LHCN-M2 (cell line): ENCODE data around the gene AHCYL1. TPM values are rescaled to one million over a fixed set of nuclear protein-coding genes. Genes with fewer than 3 reads are reported as not detected.
"Not testable (repeated sequence)": the region's sequence is repeated elsewhere in the genome, so short reads cannot be mapped to it uniquely, and the experiment has no call there.

Experiments used
- DNase-seq: peaks from one replicate; pipeline ENCODE4 v3.0.0-alpha.2; 2012; ENCODE audit warnings: low read depth
- total RNA-seq: library from RNA; depleted of rRNA; stranded (reverse); fragments of >200 nt; gene quantifications from 2 replicates; pipeline ENCODE4 v1.2.3, GENCODE V29; 2014

AHCYL1 gene
- total RNA-seq, 1 experiment from 2014 or later = 33.0 TPM

DNA sequence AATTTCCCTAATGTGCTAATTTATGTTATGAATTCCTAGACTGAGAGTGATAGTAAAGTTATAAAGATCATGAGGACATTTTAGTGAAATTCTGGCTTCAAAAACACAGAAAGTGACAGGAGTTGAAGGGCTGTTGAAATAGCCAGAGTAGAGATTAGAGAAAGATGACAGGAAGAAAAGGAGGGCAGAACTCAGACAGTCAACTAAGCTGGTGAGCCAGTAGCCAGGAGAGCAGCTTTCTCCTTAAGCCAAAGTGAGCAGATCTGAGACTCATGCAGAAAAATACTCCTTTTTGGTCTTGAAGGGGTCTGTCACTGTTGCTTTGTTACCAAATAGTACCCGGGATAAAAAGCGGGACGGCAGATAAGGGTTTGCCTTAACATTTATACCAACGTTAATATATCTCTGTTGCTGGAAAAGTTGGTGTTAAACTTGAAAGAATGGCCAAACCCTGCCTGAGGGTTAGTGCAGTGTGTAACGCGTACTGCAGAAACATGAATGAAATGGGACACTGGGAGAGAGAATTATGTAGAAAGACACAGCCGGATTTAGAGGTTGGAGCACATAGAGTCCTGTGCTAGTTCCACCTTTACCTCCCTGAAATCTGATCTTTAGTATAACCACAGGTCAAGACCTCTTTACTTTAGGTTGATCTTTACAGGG is 12.8 kb downstream of the AHCYL1 start:
- no peak for DNase-seq

DNA sequence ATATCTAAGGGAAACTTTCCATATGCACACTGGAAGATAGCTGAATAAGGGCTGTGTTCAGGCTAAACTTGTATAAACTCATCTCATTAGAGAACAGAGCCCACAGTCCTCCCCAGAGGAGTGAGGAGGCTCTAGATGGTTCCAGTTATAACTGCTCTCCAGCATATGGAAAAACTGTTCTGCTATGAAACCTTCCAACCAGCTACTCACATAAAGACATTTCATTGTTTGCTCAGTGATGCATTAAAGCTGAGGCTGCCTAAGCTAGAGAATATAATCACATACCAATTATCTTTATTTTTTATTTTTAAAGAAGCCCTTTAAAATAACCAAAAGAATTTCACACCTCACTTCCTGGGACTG is 13.3 kb downstream of the AHCYL1 start:
- no peak for DNase-seq

DNA sequence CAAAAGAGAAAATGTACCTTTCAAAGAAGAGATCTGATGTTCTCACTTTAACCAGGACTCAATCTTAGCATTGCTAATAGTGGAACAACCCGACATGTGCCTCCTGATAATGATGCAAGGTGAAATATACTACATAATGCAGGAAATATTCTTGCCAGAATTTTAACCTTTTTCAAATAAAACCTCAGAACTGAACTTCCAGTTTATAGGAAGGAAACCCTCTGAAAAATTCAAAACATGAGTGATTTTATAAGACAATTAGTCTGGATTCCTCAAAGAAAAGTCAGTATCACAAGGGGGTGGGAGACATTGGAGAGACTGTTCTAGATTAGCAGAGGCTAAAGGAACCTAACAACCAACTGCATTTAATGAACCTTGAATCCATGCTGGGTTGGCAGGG is 18.1 kb downstream of the AHCYL1 start:
- DNase-seq = no peak

DNA sequence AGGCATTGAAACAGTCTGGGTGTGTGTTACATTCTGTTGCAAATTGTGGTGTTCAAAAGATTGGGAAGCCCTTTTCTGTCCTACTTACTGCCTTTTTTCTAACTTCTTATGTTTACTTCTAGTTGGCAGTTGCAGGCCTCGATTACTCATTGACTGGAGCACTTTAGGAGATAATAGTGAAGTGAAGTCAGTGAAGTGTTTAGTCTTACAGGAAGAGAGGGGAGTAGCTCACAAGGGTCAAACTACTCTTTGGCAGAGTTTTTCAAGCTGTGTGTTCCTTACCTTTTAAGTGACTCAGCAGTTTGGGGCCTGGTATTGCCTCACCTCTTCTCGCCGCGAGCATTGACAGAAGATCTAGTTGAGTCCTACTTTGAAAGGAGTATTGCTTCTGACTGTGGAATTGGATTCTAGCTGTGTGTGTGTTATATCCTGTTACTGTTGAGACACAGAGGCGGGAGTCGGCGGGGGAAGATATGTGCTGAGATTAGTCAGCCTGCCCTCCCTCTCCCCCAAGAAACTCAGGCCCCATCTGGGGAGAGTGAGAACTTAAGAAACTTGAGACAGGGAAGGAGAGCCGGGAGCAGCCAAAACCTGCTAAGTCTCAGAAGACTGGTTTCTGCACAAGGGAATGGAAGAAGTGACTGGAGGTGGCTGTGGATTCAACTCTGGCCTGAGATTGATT is 19.3 kb downstream of the AHCYL1 start:
- DNase-seq = peak; percentile 94

- no peak for DNase-seq
These were observed 20.0 kb downstream of the AHCYL1 start for GRCh38 chr1:110004583-110004982.

DNA sequence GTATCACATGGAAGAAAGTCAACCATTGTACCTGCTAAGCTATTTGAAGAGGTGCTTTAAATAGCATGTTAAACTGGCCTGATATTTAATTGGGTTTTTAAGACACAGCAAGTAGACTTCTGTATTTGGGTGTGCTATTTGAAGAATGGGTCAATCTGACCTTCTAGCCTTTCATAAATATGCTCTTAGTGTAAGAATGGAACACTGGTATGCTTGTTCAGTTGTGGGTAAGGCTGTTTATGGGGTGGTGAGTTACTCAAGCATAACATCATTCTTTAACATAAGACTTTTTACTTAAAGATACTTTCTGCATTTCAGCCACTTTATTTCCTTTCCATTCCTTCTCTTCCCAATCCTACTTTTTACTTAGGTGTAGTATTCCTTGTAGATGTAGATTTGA is 21.4 kb downstream of the AHCYL1 start:
- peak; percentile 8 for DNase-seq

DNA sequence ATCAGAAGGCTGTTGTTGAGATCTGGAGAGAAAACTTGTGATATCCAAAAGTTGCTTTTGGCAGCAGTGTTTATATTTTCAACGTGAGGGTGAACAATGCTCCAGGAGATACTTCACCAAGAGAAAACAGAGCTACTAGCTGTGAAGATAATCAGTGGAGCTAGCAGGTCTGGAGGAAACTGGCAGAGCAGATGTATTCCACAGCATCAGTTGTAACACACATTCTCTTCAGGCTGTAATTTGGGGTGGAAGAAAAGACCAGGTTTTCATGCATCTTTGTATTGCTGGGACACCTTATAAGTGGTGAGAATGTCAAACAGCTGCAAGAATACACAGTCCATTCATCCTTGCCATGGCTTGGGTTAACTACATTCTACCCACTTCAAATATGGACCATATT is 22.0 kb downstream of the AHCYL1 start:
- DNase-seq = no peak

- no peak for DNase-seq
These were observed 22.7 kb downstream of the AHCYL1 start for GRCh38 chr1:110007046-110007830.

DNA sequence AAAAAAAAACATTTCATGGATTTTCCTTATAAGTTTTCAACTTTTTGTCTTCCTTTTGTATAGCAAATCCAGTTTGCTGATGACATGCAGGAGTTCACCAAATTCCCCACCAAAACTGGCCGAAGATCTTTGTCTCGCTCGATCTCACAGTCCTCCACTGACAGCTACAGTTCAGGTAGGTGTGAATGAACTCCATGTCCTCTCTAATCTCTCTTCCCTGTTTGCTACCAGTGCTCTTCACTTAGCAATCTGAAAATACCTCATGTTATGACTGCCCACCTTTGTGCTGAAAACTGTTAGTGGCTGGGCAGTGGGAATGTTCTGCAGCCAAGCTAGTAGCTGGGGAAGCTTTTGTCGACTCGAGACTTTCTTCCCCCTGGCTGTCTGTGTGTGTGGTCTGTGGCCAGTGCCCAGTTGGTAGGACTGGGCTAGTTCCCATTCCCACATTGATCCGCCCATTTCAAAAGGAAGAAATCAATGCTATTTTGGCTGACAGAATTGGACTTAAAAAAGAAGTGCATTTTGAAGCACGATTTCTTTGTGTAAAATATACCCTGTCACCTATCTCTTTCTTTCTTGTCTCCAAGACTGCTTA is 24.5 kb downstream of the AHCYL1 start:
- no peak for DNase-seq

DNA sequence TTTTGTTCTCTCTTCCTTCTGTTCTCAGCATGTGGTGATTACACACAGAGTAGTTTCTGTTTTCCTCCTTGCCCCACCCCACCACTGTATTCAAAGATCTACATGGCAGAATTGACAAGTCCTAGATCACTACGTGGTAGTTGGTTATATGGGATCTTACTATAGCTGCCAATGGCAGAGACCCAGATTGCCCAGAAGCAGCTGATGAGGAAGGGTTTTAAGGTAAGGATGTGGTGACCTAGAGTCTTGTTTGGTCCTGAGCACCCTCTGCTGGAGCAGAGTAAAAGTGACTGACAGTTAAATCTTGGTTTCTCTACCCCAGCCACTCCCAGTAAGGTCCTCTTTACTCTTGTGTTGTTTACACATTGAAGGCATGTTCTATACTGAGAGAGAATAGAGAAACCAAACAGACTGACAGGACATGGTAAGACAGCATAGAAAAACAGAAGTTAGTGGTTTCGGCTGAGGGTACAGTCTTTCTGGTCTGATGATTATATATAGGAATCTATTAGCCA is 27.0 kb downstream of the AHCYL1 start:
- DNase-seq = peak; percentile 43

GRCh38 chr1:110012100-110012780 is 27.7 kb downstream of the AHCYL1 start:
- no peak for DNase-seq

- DNase-seq = no peak
These were observed 33.2 kb downstream of the AHCYL1 start for GRCh38 chr1:110017792-110018191.

GRCh38 chr1:110018396-110018795 is 33.8 kb downstream of the AHCYL1 start:
- DNase-seq = no peak

DNA sequence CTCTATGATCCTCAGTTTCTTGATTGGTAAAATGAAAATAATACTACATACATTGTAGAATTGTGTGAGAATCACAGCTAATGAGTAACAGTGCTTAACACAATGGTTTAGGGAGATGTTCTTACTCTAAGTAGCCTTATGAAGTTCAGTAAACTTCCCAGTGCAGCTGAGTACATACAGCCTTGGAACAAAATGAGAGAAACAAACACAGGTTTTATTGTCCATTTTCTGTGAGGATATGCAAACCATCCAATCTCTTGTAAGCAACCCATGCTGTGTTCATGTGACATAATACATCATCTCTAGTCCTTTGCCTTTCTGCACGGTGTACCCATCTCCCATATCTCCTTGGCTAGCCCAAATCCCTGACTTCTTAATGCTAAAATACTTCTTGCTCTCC is 35.2 kb downstream of the AHCYL1 start:
- no peak for DNase-seq

GRCh38 chr1:110021285-110021684 is 36.7 kb downstream of the AHCYL1 start:
- DNase-seq = peak; percentile 37

- no peak for DNase-seq
These were observed 40.0 kb downstream of the AHCYL1 start for GRCh38 chr1:110024613-110025012.

DNA sequence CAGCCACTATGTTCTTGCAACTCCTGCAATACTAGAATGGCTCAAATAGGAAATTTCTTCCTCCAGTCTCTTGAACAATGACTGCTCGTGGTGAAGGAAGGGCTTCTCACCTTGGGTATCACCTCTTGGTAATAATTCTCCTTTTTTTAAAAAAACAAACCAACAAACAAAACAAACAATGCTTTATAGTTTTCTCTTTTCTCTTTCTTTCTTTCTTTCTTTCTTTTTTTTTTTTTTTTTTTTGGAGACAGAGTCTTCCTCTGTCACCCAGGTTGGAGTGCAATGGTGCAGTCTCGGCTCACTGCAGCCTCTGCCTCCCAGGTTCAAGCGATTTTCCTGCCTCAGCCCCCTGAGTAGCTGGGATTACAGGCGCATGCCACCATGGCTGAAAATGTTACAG is 46.1 kb downstream of the AHCYL1 start:
- DNase-seq = not testable (repeated sequence)

DNA sequence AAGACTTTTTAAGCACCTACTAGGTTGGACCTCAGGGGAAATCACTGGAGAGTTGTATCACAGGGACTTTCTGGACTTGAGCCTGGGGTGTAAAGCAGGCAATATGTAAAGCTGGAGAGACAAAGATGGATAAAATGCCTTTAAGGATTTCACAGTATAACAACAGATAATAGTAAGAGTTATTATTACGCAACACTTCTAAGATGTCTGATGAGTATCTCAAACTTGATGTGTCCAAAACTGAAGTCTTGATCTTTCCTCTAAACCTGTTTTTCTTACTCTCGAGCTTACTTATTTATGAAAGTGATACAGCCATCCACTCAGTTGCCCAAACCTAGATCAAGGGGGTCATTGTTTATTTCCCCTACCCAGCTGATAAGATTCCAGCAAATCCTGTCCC is 47.8 kb downstream of the AHCYL1 start:
- DNase-seq = no peak

DNA sequence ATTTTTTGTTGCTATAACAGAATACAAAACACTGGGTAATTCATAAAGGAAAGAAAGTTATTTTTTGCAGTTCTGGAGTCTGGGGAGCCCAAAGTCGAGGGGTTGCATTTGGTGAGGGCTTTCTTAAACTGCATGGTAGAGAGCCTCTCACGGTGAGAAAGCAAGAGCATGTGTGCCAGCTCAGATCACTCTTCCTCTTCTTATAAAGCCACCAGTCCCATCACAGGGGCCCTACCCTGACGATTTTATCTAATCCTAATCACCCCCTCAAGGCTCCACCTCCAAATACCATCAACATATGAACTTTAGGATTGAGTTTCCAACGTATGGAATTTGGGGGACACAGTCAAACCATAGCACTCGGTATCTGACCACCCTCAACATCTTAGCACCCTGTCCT is 48.9 kb downstream of the AHCYL1 start:
- DNase-seq = no peak

DNA sequence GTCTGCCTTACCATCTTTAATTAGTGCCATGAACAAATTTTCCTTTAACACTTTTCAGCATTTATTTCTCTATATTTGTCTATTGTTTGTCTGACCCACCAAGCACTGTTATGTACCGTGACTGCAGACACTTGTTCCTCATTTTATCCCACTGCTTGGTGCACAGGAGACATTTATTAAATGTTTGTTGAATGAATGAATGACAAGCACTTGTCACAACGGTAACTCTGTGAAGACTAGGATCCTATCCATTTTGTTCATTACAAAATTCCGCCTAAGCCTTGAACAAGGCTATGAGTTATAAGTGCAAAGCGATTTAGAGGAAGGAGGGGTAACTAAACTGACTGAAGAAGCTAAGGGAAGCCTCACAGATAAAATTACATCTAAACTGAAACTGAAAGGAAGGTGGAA is 49.5 kb downstream of the AHCYL1 start:
- no peak for DNase-seq

GRCh38 chr1:110034451-110035235 is 50.1 kb downstream of the AHCYL1 start, which contains the start of gene STRIP1:
STRIP1 (plus strand) TSS chr1:110034624; CDS start chr1:110034638, 14 bp downstream.
- DNase-seq = peak; percentile 96
